ENCODE data around the gene LAMA2.

DNA sequence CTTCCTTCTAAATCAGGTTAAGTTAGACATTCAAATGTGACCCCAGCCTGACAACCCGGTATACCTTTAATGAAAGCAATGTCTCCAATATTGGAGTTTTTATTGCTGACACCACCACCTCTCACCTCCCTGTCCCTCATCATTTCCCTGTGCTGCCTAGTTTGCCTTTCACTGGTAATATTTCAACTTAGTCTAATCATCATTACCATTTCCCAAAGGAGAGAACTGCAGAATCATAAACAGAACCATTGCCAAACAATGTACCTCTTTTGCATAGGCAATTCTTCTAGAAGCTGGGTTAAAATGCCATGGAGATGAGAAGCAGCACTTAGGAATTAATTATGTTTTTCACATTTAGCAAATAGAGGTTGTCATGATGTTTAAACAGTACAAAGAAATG, 370.3 kb downstream of the LAMA2 start:
- TF ChIP-seq, protein P1, sequence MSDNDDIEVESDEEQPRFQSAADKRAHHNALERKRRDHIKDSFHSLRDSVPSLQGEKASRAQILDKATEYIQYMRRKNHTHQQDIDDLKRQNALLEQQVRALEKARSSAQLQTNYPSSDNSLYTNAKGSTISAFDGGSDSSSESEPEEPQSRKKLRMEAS (IDR thresholded peaks at IDR 0.05; ENCODE audit: low read depth, low read length): no peak
- TF ChIP-seq, protein P2, sequence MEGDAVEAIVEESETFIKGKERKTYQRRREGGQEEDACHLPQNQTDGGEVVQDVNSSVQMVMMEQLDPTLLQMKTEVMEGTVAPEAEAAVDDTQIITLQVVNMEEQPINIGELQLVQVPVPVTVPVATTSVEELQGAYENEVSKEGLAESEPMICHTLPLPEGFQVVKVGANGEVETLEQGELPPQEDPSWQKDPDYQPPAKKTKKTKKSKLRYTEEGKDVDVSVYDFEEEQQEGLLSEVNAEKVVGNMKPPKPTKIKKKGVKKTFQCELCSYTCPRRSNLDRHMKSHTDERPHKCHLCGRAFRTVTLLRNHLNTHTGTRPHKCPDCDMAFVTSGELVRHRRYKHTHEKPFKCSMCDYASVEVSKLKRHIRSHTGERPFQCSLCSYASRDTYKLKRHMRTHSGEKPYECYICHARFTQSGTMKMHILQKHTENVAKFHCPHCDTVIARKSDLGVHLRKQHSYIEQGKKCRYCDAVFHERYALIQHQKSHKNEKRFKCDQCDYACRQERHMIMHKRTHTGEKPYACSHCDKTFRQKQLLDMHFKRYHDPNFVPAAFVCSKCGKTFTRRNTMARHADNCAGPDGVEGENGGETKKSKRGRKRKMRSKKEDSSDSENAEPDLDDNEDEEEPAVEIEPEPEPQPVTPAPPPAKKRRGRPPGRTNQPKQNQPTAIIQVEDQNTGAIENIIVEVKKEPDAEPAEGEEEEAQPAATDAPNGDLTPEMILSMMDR (IDR thresholded peaks at IDR 0.05; ENCODE audit: low read depth, low read length): no peak
- TF ChIP-seq POLR2A (IDR thresholded peaks at IDR 0.05; ENCODE audit: extremely low read depth, insufficient read length) (no peak), MYC (IDR thresholded peaks at IDR 0.05; ENCODE audit: low read depth, low read length) (no peak)

Measured in NB4 (cell line).